GM18520 (cell line): Measurements from ENCODE around the gene NEDD1.

Experiments used
- ATAC-seq: cut with Tn5 transposase; IDR thresholded peaks from one replicate; pipeline ENCODE4 v1.9.1; 2021; ENCODE audit not compliant: unreplicated experiment

The NEDD1 gene, protein sequence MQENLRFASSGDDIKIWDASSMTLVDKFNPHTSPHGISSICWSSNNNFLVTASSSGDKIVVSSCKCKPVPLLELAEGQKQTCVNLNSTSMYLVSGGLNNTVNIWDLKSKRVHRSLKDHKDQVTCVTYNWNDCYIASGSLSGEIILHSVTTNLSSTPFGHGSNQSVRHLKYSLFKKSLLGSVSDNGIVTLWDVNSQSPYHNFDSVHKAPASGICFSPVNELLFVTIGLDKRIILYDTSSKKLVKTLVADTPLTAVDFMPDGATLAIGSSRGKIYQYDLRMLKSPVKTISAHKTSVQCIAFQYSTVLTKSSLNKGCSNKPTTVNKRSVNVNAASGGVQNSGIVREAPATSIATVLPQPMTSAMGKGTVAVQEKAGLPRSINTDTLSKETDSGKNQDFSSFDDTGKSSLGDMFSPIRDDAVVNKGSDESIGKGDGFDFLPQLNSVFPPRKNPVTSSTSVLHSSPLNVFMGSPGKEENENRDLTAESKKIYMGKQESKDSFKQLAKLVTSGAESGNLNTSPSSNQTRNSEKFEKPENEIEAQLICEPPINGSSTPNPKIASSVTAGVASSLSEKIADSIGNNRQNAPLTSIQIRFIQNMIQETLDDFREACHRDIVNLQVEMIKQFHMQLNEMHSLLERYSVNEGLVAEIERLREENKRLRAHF

DNA sequence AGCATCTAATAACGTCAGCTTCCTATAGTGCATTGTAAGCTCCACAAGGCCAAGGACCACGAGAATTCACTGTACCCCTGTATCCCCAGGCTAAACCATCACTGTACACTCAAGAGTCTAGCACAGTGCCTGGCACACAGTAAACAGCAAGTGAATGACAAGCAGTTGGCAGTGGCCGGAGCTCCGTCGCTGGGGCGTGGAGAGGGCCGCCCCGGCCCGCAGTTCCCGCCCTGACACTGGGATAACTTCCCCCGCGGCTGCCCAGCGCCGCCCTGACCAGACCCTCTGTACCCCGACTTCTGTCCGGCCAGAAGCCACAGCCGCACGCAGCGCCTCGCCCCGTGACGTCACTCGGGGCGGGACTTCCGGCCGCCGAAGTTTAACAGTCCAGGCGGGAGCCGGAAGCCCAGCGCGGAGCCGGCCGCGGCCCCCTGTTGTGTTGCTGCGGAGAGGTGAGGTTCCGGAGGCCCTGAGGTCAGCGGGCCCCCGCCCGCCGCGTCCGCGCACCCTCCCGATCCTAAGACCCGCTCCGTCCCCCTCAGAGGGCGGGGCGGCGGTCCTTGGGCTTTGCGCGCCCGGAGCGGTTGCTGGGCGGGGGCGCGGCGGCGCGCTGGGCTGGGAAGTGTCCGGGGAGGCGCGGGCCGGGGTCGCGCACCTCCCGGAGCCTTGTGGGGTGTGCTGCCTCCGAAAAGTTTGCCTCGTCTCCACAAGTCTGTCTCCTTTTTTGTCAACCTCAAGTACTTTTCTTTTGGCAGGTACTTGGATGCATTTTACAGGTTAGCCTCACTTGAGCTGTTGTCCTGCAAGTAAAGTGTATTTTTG lies at the start of gene NEDD1:
TSS of gene NEDD1 (plus strand) at position 409 of the 822 bp plus-strand sequence. CDS start 2,503 bp downstream, outside the sequence.
- peak; percentile 91 for ATAC-seq

DNA sequence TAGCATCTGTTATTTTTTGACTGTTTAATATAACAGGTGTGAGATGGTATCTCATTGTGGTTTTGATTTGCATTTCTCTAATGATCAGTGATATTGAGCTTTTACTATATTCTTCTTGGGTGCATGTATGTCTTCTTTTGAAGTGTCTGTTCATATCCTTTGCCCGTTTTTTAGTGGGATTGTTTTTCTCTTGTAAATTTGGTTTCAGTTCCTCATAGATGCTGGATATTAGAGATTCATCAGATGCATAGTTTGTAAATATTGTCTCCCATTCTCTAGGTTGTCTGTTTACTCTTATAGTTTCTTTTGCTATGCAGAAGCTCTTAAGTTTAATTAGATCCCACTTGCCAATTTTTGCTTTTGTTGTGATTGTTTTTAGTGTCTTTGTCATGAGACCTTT lies 48.9 kb upstream of the NEDD1 start:
- no peak for ATAC-seq

DNA sequence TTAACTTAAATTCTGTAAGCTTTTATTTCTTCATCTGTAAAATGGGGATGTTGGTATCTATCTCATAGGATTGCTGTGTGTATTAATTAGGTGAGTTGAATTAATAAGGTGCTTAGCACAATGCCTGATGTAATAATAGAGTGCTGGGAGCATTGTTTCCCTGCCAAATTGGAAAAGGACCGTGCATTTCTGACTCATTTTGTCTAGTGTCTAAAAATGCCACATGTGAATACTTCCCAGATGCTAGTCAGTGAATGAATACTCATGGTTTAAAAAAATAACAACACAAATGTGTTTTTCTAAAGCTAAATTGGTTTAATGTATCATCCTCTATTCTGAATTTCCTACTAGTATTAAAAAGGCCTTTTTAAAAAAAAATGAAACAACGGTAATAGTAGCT lies 45.4 kb upstream of the NEDD1 start:
- ATAC-seq = no peak

DNA sequence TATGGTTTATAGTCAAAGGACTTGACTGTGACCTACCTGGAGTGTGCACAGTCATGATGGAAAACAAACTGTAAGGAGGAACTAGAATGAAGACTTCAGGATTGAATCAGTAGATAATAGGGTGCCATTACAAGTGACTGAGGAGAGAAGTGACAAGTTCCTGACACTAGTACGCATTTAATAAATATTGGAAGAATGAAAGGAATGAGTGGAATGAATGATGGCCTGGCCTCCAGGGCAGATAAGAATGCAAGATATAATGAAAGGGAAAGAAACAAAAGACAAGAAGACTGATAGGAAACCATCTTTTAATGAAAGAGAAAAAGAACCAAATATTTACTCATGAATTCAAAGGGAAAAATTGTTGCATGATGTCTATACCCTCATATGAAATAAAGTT lies 44.7 kb upstream of the NEDD1 start:
- no peak for ATAC-seq

DNA sequence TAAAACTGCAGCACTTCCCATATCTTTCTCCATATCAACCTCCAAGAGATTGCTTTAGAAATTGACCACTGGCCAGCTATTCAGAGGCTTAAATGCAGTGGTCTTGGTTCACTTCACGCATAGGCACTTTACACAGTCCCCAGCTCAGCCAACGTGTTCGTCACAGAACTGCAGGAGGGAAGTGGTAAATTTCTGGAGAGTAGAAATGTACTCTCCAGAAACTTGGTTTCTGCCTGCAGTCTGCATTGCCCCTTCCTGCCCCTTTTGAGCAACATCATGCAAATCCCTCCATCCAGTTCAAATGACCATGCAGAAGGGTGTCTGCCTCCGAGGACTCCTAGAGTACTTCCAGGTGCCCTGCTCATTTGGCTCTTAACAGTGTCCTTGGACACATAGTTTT lies 42.7 kb upstream of the NEDD1 start:
- ATAC-seq = no peak

DNA sequence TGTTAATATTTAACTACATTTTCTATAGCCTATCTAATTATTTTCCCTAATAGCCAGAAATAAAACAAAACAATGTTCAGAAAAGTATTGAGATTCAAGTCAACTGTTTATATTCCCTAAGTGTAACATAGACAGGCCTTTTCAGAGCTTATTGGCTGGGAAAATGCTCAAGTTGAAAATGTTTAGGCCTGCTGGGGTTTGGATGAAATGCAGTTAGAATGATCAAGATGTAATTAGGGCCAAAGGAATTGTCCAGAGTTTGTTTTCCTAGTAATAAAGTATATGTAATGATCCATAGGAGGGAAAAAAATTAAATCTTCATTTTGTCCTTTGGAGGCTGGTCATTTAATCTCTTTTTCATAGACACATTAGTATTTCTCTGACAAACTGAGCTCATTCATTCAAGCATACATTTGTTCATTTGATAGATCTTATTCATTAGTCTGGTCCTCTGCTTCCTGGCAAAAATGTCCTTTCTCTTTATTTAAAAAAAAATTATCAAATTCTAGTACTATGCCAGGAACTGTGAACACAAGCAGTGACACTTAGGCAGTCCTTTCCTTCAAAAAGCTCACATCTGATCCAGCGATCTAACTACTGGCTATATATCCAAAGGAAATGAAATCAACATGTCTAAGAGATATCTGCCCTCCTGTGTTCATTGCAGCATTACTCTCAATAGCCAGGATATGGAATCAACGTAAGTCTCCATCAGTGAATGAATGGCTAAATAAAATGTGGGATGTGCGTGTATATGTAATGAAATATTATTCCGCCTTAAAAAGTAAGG lies 40.1 kb upstream of the NEDD1 start:
- no peak for ATAC-seq

DNA sequence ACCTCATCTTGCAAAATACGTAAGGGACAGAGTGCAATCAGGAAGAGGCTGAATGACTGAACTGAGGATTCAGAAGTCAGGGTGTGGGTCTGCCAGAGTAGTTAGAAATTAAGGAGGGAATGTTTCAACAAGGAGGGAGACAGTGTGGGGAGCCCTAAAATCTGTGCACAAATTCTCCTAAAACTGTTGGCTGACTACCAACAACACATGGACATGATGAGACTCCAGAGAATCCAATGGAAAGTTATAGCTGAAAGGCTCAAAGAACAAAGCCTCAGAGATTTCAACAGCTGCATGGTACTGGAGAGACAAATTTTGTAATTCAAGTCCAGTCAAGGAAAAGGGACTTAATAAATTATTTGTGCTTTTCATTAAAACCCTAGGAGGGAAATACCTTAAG lies 36.1 kb upstream of the NEDD1 start:
- ATAC-seq = no peak

DNA sequence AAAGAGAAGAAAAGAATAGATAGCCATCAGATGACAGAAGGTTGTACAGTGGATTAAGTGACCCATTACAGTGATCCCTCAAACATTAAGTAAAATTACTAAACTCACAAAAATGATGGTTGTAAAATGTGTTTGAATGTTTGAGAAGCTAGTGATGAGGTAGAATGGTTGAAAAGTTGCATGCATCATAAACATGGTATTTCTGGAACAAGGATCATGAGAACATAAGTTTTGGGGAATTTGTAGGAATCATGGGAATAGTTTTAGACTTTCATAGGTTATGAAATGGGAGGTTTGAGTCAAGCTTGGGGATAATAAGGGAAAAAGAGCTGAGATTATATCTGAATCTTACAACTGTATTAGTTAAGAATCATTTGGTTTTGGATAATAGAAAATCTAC lies 34.1 kb upstream of the NEDD1 start:
- ATAC-seq = no peak

DNA sequence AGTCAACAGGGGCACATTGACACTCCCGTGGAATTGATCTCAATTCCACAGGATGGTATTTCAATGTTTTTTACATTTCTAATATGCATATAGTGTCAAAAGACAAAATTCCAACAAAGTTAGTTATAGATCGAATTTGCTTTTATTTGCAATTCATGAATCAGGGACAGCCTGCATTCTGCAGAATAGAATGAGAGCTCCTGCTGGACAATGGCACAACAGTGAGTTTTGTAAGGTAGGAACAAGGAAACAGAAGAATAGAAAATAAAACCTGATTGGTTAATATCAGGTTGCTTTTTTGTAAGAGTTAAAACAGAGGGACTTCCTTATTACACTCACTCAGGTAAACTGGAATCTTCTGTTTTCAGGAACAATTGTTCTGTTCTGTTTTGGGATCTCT lies 32.8 kb upstream of the NEDD1 start:
- ATAC-seq = no peak

DNA sequence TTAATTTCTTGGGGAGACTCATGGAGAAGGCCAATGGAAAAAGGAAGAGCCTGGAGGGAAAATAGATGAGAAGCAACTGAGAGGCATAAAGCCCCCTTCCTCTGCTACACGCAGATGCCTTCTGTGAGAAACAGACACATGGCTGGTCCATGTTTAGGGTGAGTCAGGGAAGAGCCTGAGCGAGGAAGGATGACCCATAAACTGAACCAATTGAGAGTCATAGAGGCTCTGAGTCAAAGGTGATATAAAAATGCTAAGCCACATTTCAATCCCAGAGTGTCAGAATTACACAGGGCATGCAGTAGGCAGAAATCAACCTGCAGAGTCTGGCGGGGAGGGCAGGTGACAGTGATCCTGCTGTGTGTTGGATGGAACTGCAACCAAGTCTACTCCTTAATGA lies 30.1 kb upstream of the NEDD1 start:
- ATAC-seq = no peak

DNA sequence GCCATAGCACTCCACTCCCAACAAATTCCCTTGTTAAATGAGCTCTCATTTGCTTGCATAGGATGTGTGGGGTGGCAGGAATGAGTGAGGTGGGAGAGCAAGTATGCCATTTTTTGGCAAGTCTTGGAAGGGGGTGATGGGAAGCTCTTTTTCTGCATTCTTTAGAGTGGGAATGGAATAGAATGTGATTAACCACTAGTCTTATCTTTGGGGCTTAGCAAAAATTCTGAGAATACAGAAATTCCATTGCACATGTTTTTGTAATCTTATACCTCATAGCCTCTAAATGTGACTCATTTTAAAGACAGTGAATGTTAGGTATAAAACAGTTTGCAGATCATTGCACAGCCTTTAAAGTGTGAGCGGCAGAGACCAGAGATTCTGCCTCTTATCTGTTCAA lies 28.4 kb upstream of the NEDD1 start:
- no peak for ATAC-seq

DNA sequence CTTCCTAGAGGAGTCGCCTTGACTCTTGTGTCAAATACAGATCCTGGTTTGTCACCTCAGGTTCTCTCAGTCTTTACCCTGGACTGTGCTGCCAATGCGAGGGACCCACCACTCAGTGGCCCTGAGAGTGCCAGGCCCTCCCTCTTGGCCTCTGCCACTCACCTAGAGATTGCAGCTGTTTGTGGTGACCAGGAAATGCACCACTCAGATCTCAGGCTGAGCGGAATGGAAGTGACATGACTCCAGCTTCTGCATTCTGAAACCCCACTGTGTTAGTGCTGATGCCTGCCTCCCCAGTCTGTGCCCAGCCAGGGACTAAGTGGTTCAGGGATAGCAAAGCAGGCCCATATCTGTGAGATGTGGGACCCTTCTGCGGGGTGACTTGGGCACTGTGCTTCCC lies 27.8 kb upstream of the NEDD1 start:
- ATAC-seq = no peak

DNA sequence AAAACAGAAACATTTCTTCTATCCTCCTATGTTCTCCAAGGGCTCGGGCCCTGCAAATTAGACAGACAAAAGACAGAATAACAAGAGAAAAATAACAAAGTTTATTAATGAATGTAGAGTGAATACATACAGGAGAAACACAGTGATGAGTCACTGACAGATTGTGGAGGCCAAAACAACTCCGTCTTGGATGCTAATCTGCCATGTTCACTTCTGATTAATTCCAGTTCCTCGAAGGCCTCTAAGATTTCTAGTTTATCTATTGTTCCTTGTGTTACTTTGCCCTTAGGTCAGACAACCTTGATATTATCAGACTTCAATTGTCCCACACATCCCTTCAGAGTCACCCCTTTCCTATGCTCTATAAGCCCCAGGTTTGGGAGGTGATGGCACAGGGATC lies 26.8 kb upstream of the NEDD1 start:
- no peak for ATAC-seq

DNA sequence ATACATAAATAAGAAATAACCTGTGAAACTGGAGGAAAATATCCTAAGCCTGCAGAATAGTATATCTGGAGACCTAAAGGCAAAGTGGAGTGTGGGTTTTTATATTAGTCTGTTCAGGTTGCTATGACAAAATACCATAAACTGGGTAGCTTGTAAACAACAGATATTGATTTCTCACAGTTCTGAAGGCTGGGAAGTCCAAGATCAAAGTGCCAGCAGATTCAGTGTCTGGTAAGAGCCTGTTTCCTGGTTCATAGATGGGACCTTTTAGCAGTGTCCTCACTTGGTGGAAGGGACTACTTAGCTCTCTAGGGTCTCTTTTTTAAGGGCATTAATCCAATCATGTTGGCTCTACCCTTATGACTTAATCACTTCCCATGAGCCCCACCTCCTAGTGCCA lies 25.4 kb upstream of the NEDD1 start:
- no peak for ATAC-seq

DNA sequence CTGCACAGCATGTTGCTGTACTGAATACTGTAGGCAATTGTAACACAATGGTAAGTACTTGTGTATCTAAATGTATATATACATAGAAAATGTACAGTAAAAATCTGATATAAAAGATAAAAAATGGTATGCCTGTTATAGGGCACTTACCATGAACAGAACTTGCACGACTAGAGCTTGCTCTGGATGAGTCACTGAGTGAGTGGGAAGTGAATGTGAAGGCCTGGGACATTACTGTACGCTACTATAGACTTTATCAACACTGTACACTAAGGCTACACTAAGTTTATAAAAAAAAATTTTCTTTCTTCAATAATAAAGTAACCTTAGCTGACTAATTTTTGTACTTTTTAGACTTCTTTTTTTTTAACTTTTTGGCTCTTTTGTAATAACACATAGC lies 24.2 kb upstream of the NEDD1 start:
- no peak for ATAC-seq

DNA sequence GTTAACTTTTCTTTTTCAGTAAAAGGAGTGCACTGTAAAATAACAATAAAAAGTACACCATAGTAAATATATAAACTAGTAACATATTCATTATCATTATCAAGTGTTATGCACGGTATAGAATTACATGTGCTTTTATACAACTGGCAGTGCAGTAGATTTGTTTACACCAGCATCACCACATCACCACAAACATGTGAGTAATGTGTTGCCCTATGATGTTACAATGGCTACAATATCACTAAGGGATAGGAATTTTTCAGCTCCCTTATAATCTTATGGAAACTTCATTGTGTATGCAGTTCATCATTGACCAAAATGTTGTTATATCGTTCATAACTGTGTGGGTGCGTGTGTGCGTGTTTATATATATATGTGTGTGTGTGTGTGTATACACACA lies 23.5 kb upstream of the NEDD1 start:
- no peak for ATAC-seq

DNA sequence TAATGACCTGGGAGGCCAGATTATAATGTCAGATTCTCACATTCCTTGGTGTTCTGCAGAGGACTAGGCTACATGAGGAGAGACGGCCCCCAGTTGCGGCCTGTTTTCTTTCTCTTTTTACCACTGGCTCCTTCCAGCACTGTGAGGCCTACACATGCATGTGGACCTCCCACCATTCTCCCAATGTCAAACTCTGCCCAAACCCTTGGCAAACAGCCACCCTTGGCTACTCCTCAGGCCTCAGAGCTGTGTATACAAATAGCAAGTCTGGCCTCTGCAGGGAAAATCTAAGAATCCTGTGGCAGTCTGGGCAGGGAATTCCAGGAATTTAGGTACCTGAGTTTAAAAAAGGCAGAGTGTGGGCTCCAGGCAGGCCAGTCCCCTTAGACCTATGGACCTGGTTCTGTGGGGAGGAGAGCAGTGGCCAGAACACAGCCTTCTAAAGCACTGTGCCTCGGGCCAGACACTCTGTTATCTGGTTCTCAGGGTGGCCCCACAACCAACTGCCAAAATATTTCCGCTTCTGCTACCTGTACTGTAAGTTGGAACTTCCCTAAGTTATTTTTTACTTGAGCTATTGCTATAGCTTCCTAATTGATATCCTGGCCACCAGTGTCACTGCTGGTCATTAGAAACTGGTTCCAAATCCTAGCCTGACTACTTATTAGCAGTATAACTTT lies 19.9 kb upstream of the NEDD1 start:
- ATAC-seq = no peak

DNA sequence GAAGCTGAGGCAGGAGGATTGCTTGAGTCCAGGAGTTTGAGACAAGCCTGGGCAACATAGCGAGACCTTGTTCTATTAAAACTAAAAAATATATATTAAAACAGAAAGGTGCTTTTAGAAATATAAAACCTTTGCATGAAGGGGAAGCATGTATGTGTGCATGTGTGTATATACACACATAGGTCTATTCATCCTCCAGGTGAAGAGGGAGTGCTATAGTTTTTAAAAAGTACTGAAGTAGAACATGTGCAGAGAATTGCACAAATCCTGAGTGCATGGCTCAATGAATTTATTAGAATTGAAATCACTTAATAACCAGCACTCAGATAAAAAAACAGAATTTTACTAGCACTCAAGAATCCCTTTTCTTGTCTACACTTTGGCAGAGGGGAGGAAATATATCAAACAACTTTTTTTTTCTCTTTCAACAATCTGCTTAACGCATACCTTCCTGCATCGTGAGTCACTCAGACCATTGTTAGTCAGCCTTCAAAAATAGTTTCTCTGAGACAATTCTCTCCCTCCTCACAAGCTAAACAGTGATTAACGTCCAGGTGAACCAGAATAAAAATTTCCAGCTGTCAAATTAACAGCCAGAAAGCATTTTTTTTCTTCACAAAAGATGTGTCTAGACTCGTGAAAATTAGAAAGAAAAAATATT lies 17.7 kb upstream of the NEDD1 start:
- no peak for ATAC-seq

DNA sequence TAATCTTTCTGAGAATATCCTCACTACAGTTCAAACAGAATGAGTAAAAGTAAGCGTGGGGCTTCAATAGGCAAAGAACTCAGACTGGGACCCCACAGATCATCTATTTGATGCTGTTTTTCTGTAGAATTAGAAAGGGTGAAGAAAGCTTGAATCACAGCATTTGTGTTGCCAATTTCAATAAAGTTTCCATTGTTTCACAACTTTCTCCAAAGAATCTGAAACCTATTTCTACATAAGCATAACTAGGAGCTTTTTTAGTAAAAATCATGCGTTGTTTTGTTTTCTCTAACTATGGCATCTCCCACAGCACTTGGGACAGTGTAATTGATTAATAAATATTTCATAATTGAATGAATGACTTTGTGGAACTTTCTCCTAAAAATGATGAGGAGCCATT lies 16.7 kb upstream of the NEDD1 start:
- ATAC-seq = no peak

DNA sequence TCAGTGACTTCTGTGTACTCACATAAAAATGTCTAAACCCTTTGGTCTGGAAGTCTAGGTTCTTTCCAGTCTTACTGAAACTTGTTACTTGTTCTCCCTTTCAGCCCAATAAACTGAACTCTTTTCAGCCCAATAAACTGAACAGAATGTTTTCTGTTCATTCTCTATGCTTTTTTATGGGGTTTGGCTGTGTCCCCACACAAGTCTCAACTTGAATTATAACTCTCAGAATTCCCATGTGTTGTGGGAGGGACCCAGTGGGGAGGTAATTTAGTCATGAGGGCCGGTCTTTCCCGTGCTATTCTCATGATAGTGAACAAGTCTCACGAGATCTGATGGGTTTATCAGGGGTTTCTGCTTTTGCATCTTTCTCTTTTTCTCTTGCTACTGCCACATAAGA lies 15.0 kb upstream of the NEDD1 start:
- ATAC-seq = no peak
